Epithelial cell of prostate (primary cell): Measurements from ENCODE around the gene HEXD.

Source experiments
- DNase-seq: peaks from one replicate; pipeline ENCODE4 v3.0.0-alpha.2; 2011; ENCODE audit warnings: low read depth, low spot score
- H3K27ac ChIP-seq: fragments of 450-650 bp; 2 replicates; pipeline ENCODE4 v1.5.1; 2017; ENCODE audit warnings: mild to moderate bottlenecking

Gene HEXD

DNA sequence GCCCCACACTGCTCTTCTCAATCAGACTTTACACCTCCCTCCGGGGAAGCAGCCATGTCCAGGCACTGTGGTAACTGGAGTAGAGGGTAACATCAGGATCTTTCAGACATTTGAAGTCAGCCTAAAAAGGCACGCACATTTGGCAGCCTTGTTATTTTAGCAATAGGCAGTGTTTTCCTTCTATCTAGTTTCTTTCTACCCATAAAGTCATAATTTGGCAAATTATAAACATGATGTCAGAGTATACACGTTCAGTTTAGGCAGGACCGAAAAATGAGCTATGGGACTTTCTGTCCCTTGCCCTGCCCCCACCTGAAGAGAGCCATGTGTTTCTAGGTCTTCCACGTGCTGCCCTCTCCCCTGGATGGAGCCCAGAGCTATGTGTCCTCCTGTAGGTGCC lies 61.5 kb downstream of the HEXD start:
- DNase-seq: no peak
- no peak overlapping the region for H3K27ac ChIP-seq

DNA sequence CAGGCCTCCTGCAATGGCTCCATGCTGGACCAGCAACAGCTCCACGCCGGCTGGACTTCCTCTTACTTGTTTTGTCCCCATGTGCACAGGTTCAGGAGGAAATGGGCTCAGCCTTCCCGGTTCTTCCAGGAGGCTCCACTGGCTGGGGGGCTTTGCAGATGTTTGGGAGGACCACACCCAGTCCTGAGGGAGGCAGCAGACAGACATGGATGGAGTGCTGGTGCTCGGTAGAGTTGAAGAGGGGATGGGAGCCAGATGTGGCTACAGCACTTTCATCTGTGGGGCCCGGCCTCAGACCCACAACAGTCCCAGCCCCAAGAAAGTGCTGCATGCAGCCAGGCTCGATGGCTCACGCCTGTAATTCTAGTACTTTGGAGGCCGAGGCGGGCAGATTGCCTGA lies 62.2 kb downstream of the HEXD start:
- H3K27ac ChIP-seq: no peak overlapping the region
- DNase-seq: no peak

DNA sequence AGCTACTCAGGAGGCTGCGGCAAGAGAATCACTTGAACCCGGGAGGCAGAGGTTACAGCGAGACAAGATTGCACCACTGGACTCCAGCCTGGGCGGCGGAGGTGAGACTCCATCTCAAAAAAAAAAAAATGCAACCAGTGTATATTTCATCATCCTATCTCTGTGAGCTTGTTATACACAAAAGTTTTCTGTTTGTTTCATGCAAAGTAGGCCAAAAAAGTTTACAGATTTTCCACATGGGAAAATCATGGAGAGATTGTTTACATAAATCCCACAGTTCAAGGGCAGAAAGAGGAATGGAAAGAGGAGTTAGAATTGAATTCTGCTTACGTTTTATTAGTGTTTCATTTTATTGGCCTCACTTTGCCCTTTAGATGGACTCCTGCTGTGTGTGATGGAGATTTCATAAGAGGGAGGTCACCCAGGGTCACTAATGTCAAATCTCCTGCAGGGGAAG lies 65.1 kb downstream of the HEXD start:
- no peak for DNase-seq
- H3K27ac ChIP-seq: no peak overlapping the region

DNA sequence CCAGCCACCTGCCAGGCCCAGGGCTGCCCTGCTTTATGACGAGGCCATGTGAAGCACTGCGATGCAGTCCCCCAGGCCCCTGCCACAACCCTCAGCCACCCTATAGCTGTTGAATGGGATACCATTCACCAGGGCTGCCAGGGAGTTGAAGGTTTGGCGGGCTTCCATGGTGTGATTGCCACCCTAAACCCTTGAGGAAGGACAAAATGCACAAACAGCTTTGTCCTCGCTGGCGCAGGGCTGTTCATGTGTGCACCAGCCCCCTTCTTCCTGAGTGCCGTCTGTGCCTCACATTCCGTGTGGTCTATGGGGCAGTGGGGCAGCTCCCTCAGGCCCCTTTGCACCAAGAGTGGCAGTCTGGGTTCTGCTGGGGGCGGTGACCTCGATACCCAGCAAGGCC lies 65.7 kb downstream of the HEXD start:
- H3K27ac ChIP-seq: no peak overlapping the region
- no peak for DNase-seq

DNA sequence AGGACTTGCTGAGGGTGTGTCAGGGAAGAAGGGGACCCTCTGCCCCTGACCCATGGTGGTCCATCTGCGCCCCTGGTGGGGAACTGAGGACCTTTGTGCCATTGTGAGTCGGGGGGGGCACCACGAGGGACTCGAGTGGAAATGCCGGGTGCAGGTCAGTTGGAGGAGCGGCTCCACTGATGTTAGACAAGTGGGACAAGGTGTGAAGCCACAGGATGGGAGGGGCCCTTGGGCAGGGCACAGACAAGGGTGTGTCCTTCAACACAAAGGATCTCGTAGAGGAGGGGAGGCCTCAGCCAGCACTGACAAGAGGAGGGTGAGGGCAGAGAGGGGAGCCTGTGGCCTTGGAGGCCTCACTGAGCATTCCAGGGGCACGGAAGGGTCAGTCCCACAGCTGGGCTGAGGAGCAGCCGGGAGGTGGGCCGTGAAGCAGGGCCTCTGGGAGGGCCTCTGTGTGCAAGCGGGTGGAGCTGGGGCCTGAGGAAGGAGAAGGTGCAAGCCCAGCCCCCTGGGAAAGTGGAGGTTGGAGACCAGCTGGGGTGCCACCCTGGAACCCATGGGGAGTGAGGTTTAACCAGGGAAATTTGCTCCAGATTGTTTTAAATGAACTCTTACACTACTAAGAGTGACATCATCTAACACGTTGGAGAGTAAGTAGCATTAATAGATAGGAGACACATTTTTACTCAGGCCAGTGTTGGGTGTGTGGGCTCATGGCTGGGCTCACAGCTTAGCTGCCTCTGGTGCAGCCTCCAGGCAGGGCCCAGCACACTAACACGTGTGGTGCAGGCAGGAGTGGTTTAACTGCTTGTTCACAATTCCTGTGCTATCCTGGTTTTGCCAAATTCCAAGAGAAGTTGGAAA lies 68.3 kb downstream of the HEXD start:
- no peak for DNase-seq
- H3K27ac ChIP-seq: no peak overlapping the region

DNA sequence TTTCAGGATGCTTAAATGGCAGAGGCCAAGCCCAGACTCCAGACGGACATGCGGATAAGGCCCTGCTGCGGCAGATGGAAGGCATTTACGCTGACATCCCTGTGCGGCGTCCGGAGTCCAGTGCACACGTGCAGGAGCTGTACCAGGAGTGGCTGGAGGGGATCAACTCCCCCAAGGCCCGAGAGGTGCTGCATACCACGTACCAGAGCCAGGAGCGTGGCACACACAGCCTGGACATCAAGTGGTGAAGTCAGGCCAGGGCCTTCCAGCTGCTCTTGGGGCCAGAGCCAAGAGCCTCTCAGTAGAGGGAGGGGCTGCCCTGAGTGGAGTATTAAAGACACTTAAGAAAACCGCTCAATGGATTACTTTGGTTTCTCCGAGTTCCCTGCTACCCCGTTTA lies 69.8 kb downstream of the HEXD start:
- DNase-seq: no peak

DNA sequence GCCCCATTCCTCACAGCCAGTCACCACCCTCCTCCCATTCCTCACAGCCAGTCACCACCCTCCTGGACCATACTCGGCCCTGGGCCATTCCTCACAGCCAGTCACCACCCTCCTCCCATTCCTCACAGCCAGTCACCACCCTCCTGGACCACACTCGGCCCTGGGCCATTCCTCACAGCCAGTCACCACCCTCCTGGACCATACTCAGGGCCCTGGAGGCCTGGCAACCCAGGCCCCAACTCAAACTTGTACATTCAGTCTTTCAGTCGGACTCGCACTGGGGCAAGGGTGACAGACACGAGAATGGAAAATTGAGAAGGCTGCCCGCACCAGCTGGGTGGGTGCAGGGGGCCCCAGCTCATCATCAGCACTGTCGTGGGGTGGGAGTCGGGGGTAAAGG lies 71.0 kb downstream of the HEXD start:
- no peak for DNase-seq
- H3K27ac ChIP-seq: no peak overlapping the region

More for the DNA sequence above, 69.8 kb downstream of the HEXD start:
- no peak overlapping the region for H3K27ac ChIP-seq

DNA sequence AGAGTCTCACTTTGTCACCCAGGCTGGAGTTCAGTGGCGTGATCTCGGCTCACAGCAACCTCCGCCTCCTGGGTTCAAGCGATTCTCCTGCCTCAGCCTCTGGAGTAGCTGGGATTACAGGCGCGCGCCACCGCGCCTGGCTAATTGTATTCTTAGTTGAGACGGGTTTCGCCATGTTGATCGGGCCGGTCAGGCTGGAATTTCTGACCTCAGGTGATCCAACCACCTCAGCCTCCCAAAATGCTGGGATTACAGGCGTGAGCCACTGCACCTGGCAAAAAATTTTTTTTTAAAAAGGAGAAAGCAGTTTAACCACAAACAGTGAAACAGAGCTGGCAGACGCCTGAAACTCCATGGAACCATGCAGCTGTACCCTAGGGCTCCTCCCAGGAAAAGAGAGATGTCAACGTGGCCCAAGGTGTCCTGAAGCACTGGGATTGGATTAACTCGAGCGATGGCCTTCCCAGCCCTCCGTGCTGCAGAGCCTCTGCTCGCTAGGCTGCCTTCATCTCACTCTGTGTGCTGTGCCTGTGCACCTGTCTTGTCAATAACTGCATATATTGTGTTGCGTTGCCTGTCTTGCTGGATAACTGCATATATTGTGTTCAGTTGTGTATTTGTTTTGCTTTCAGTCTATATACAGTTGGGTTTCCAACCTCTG lies 71.8 kb downstream of the HEXD start:
- H3K27ac ChIP-seq: no peak overlapping the region
- DNase-seq: no peak

DNA sequence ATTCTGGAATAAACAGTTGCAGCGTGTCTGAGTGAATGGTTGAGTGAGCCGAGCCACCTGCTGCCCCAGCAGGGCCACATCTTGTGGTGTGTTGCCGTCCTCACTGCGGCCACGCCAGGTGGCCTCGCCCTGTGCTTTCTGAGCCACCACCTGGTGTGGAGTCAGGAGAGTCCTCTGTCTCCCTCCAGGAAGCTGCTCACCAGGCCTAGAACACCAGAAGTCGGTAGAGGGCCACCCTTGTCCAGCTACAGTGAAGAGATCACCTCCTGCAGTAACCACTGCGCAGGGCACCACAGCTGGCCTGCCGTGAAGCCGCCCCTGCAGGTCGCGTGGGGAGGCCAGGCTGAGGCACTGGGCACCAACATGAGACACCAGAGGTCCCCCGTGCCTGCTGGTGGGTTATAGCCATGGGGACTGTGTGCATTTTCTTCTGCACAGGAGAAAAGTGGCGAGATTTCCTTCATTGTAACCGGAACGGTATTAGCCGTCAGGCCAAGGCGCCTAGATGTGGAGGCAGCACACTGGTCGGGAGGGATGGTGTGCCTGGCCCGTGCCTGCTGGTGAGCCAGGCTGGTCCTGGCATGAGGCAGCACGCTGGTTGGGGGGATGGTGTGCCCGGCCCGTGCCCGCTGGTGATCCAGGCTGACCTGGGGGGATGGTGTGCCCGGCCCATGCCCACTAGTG lies 72.5 kb downstream of the HEXD start:
- no peak overlapping the region for H3K27ac ChIP-seq
- DNase-seq: no peak

DNA sequence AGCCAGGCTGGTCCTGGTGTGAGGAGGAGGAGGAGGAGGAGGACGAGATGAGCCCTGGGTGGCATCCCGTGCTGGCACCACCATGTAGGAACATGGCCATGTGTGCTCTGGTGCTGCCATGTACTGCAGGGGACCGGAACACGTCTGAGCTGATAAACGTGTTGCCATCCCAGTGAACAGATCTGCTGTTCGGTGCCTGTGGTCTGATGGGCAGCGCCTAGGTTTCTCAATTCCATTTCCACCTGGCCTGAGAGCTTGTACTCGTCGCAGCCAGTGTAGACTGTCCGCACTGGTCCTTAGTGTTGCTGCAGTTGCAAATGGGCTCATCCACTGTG lies 73.0 kb downstream of the HEXD start:
- no peak overlapping the region for H3K27ac ChIP-seq
- no peak for DNase-seq

DNA sequence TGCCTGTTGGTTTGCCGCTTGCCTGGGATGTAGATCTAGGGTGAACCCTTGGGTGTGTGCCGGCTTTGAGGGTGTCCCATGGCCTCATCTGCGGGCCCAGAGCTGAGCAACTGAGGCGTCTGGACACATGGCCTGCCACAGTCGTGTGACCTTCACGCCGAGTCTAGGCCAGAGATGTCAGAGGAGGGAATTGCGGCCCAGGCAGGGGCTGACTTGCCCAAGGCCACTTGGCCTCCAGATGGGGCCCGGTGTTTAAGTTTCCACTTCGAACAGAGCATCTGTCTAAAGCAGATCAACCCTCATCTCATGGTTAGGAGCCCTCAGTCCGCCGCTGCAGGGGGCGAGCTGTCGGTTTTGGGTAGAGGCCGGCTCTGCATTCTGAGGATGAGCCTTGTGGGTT lies 73.4 kb downstream of the HEXD start:
- no peak for DNase-seq
- no peak overlapping the region for H3K27ac ChIP-seq
